ENCODE data around the gene ABLIM2.
"Not testable (repeated sequence)": the region's sequence is repeated elsewhere in the genome, so short reads cannot be mapped to it uniquely, and the experiment has no call there.

The ABLIM2 gene

GRCh38 chr4:7941111-7941964, 217.3 kb downstream of the ABLIM2 start:
- DNase-seq: peak in 1 of 10 donors; percentile 58
- intact Hi-C loops (cut with DNase I): no loop called here

DNA sequence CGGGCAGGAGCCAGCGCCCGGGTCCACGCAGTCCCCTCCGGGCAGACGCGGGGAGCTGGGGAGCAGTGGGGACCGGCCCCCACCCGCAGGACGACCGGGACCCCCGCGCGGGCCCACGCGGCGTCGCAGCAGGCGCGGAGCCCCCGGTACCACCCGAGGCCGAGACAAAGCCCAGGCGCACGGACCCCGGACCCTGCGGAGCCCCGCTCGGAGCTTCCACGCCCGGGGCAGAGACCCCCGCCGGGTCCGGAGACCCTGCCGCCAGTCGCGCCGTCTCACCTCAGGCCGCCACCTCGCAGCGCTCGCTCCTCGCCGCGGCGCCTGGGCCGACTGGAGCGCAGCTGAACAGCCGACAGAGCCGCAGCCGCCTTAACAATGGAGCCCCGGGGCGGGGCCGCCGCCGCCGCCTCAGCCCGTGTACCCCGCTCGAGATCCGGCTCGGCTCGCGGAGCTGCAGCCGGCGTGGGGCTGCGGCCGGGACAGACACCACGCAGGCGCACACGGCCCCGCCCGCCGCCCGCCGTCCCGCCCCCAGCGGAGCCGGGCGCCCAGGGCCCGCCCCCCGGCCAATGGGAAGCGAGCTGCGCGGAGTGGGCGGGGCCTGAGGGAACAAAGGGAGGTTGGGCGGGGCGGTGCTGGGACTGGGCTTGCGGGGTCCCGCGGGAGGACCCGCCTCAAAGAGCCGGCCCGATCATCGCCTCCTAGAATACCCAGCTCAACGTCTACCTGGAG, 219.1 kb downstream of the ABLIM2 start, which contains the start of gene AFAP1:
Gene AFAP1, minus strand, starts transcription at position 485 of the 732 bp plus-strand sequence. CDS start 67,783 bp downstream, outside the sequence.
- intact Hi-C loops (cut with DNase I): no loop called here
- DNase-seq: peak; percentile 78 to 98 (median 88)

- peak in 3 of 10 donors; percentile 21 to 80 (median 69) for DNase-seq
- intact Hi-C loops (cut with DNase I): no loop called here
Observed at GRCh38 chr4:7938609-7939376, 219.8 kb downstream of the ABLIM2 start.

GRCh38 chr4:7938266-7938608, 220.4 kb downstream of the ABLIM2 start:
- intact Hi-C loops (cut with DNase I): no loop called here
- DNase-seq: peak in 1 of 10 donors; percentile 40

DNA sequence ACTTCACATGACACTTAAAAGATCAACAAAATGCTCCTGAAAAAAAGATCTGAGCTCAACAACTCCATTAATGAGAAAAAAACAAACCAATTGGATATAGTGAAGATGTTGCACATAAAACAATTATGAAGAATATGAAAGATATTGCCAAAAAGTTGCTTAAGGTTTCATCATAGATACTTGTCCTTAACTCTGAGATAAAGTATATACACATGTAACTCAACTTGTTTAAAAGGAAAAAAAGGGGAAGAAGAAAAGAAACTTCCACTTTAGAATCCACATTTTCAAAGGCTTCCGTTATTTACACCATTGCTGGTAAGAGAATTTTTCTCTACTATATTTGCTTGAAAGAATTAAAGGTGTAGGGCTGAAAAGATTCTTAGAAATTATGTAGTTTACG, 221.6 kb downstream of the ABLIM2 start:
- intact Hi-C loops (cut with DNase I): no loop called here
- DNase-seq: no peak

- intact Hi-C loops (cut with DNase I): no loop called here
- DNase-seq: peak in 2 of 10 donors; percentile 80 to 86
Observed at GRCh38 chr4:7933651-7934510, 224.7 kb downstream of the ABLIM2 start.

DNA sequence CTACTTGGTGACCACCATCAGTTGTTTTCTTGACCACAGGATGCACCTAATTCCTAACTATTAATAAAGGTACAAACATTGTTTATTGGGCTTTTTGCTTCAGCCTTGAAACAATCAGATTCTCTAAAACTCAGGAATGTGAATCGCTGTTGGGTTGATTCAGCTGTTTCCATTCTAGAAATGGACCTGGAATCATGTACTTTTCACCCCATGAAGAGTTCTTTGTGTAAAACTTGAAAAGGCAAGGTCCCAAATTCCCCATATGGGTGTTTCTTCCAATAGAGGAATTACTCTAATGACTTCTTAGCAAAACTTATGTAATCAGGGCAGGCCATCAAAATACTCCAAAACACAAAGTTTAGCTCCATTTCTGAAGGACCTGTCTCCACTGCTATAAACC, 226.3 kb downstream of the ABLIM2 start:
- no peak for DNase-seq
- intact Hi-C loops (cut with DNase I): no loop called here

GRCh38 chr4:7929118-7929951, 229.3 kb downstream of the ABLIM2 start:
- peak in 2 of 10 donors; percentile 54 to 86 for DNase-seq
- intact Hi-C loops (cut with DNase I): no loop called here

- intact Hi-C loops (cut with DNase I): no loop called here
Observed at GRCh38 chr4:7928711-7929110, 229.9 kb downstream of the ABLIM2 start.

GRCh38 chr4:7926822-7927221, 231.8 kb downstream of the ABLIM2 start:
- intact Hi-C loops (cut with DNase I): no loop called here

More at GRCh38 chr4:7928711-7929110, 229.9 kb downstream of the ABLIM2 start:
- peak in 1 of 10 donors; percentile 54 for DNase-seq

GRCh38 chr4:7924570-7924969, 234.0 kb downstream of the ABLIM2 start:
- peak in 1 of 10 donors; percentile 61 for DNase-seq
- intact Hi-C loops (cut with DNase I): no loop called here

More at GRCh38 chr4:7926822-7927221, 231.8 kb downstream of the ABLIM2 start:
- DNase-seq: peak in 2 of 10 donors; percentile 12 to 35

GRCh38 chr4:7924163-7924562, 234.4 kb downstream of the ABLIM2 start:
- intact Hi-C loops (cut with DNase I): no loop called here
- no peak for DNase-seq

DNA sequence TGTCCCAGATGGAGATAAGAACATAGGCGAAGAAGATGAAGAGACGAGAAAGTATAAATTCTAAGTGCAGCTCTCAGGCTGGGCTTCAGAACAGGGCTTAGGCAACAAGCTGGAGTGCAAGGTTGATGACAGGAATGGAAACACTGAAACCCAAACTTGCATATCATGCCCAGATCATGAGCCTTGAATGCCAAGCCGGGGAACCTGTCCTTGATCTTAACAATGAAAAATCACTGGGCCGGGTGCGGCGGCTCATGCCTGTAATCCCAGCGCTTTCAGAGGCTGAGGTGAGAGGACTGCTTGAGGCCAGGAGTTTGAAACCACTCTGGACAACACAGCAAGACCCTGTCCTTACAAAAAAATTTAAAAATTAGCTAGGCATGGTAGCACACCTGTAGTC, 236.1 kb downstream of the ABLIM2 start:
- peak in 1 of 10 donors; percentile 6 for DNase-seq
- intact Hi-C loops (cut with DNase I): no loop called here

- intact Hi-C loops (cut with DNase I): no loop called here
- peak in 1 of 10 donors; percentile 84 for DNase-seq
Observed at GRCh38 chr4:7918981-7919380, 239.6 kb downstream of the ABLIM2 start.

- peak in 1 of 10 donors; percentile 22 for DNase-seq
- intact Hi-C loops (cut with DNase I): not testable (repeated sequence)
Observed at GRCh38 chr4:7918187-7918586, 240.4 kb downstream of the ABLIM2 start.

DNA sequence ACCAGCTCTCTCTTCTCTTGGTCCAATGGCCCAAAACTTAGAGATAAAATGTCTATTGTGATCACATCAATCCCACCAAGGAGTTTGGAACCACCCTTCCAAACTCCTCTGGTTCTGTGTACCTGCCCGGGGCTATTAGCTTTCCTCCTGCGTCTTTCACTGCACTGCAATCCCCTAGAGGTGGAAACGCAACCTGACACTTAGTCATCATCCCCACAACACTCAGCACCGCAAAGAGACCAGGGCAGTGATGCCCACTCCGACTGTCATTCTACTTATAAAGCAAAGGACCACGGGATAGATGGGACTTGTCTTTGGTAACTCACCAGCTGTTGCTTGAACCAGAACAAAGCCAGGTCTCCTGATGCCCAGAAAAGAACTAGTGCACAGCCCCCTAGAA, 240.9 kb downstream of the ABLIM2 start:
- peak in 1 of 10 donors; percentile 20 for DNase-seq
- intact Hi-C loops (cut with DNase I): no loop called here

GRCh38 chr4:7915875-7916242, 242.8 kb downstream of the ABLIM2 start:
- intact Hi-C loops (cut with DNase I): no loop called here
- DNase-seq: peak in 1 of 10 donors; percentile 61

Measured in posterior cingulate gyrus (tissue), 11 donors.